ENCODE results near the gene RASL11A.
"Not testable (repeated sequence)": the region's sequence is repeated elsewhere in the genome, so short reads cannot be mapped to it uniquely, and the experiment has no call there.

Gene RASL11A

DNA sequence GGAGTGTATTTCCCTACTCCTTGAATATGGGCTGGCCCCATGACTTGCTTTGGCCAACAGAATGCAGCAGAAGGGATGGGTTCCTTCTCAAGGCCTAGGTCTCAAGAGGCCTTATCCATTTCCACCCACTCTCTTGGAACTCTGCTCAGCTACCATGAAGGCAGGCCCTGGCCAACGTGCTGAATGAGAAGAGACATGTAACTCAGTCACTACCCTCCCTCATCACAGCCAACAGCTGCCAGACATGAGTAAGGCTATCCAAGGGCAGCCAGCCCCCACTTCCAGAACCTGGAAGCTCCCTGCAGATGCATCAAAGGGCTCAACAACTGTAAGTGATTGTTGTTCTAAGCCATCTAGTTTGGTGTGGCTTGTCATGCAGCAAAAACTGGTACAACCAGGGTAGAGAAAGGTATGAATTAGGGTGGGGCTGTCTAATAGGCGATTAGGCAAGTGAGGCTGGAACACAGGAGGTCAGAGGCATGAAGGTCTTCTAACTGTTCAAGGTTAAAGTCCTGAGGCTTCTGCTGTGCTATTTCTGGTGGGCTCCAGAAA lies 1.4 kb upstream of the RASL11A start:
- DNase-seq = no peak

DNA sequence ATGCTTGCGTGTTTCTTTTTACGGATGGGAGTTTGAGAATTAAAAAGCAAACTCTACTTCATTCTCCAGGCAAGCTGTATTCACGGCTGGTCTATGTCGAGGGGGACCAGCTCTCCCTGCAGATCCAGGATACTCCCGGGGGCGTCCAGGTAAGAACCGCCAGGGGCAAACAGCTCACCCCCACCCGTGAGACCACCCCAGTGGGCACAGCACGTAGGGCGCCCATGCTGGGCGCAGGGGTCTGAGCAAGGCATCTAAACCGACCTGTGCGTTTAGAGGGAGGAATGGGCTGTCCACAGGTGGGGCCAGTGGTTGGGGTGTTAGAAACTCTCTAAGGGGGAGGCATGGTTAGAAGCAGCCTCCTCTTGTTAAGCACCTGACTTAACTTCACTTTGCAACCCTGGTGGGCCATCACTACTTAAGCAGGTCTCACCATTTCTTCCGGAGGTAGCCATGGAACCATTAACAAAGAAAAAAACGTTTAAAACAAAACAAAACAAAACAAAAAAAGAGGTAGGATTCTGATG lies 1.0 kb downstream of the RASL11A start:
- no peak for DNase-seq

DNA sequence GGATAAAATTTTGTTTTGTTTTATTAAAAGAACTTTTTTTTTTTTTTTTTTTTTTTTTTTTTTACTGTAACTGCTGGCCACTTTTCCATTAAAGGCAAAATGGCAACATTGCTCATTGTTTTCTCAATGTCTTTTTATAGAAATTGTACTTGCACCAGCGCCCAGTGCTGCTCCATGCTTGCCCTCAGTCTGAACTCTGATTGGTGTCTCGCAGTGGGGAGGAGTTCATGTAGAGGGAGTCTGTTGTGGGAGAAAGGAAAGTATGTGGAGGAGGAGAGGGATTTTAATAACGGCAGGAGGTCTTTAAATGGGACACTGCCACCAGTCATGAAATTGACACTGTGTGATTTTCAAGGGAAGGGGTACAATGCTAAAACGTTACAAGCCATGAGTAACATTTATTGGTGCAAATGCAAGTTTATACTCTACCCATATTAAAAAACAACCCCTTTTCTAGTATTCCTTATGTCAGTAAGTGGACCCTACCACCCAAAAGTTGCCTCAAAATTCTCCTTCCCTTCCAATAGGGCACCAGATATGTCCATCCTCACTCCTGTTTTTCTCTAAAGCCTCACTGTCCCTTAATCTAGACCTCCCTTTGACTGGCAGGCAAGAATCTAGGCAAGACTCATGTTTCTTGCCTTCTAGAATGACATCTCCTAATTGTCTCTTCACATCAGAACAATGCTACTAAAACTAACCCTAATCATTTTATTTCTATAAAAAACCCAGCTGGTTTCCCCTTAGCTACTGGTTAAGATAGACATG lies 3.2 kb downstream of the RASL11A start:
- no peak for DNase-seq

DNA sequence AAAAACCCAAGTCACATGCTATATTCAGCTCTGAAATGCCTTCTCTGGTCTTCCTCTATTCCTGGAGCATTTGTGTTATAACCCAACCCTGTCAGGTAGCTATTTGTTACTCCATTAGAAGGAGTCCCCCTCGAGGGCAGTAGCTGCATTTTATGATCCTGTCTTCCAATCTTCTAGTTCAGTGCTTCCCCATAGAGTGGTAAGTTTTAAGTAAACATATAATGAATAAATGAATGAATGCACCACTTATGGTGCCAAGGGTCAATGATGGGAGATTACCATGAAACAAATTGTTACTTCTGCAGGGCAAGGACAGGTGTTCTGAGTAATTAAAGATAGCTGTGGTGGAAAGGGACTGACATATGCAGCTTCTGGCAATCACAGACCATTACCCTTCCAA lies 4.0 kb downstream of the RASL11A start:
- DNase-seq = no peak

DNA sequence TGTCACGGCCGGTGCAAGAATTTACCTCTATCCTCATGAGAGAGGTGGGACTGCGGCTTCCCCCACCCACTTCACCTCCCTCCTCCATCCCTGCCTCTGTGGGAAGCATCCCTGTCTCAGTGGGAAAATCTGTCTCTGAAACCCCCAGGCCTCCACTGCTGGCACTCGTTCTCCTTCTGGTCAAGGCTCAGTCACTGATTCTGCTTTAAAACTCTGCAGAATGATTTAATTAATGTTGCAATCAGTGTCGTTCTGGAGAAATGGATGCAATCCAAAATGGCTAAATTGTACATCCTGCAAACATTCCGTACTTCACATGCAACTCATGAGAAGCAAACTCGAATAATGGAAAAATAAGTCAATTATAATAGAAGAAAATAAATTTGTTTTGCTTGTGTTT lies 5.6 kb downstream of the RASL11A start:
- DNase-seq = no peak

- no peak for DNase-seq
These were observed 8.9 kb downstream of the RASL11A start for GRCh38 chr13:27279506-27279905.

GRCh38 chr13:27280009-27280656 lies 9.5 kb downstream of the RASL11A start:
- DNase-seq = no peak

DNA sequence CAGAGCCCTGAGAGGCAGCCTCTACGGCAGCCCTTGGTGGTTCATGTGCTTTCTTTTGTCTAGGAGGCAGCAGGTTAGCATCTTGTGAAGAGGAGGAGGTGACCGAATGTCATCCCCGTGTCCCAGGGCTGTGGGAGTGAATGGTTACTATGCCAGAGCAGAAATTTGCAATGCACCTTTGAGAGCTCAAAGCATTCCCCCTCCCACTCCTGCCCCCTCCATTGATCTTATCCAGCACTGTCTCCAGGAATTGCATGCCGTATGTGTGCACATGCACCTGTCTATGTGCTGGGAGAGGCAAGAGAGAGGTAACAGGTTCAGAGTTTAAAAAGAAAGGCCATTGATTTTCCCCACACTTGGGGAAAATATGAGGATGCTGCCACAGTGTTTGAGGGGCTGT lies 10.2 kb downstream of the RASL11A start:
- no peak for DNase-seq

DNA sequence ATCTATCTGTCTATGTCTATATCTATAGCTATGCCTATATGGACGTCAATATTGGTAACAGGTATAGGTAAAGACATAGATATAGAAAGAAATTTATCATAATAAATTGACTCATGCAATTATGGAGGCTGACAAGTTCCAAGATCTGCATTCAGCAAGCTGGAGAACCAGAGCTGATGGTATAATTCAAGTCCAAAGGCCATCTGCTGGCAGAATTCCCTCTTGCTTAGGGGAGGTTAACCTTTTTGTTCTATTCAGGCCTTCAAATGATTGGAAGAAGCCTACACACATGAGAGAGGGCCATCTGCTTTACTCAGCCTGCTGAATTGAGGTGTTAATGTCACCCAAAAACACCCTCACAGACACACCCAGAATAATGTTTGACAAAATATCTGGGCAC lies 10.8 kb downstream of the RASL11A start:
- DNase-seq = no peak

GRCh38 chr13:27283906-27284493 lies 13.4 kb downstream of the RASL11A start:
- no peak for DNase-seq

DNA sequence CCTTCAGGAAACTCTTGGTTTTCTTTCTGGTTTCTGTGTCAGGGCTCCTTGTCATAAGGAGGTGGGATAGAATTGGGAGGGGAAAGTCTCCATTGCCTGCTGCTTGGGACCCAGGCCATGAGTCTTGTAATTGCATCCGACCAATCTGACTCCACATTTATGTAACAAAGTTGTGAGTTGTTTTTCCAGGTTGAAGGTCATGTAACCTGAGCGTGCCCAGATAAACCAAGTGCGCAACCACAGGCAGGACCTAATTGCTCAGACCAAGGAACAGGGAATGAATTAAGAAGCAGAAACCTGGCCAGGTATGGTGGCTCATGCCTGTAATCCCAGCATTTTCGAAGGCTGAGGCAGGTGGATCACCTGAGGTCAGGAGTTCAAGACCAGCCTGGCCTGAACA lies 17.8 kb downstream of the RASL11A start:
- no peak for DNase-seq

- no peak for DNase-seq
These were observed 18.5 kb downstream of the RASL11A start for GRCh38 chr13:27289011-27289665.

- DNase-seq = no peak
These were observed 20.1 kb downstream of the RASL11A start for GRCh38 chr13:27290715-27291114.

DNA sequence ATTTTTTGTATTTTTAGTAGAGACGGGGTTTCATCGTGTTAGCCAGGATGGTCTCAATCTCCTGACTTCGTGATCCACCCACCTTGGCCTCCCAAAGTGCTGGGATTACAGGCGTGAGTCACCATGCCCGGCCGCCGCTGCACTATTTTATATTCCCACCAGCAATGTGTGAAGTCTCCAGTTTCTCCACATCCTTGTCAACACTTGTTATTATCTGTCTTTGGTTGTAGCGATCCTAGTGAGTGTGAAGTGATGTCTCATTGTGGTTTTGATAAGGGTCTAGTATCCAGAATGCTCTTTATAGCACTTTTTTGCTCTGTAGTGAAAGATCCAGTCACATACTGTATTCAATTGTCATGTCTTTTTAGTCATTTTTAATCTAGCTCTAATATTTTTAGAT lies 21.3 kb downstream of the RASL11A start:
- not testable (repeated sequence) for DNase-seq

- DNase-seq = no peak
These were observed 22.6 kb downstream of the RASL11A start for GRCh38 chr13:27293076-27293691.

DNA sequence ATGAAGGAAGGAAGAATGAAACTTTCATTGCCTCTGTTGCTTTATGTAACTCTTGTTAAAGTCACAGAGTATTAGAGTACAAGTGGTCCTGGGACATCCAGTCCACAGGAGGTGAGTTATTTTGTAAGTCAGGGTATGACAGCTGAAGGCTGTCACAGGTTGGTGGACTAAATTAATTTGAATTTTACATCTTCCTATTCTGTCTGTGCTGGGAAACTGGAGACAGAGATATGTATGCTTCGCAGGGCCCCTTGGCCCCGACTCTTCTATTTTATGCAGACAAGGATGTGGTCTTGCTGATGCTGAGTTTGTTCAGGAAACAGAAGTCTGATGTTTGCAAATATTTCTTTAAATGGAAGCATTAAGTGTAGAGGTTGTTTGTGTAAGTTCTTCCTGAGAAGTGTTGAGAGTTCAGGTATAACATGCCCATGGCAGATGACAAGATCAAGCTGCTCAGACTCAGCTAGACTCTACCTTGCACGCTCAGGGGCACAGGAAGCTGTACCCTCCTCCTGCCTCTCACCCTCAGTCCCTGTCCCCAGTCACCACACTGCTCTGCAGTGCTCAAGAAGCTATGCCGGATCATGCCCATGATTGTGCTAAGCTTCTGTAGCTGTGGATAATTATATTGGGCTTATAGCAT lies 23.4 kb downstream of the RASL11A start:
- no peak for DNase-seq

DNA sequence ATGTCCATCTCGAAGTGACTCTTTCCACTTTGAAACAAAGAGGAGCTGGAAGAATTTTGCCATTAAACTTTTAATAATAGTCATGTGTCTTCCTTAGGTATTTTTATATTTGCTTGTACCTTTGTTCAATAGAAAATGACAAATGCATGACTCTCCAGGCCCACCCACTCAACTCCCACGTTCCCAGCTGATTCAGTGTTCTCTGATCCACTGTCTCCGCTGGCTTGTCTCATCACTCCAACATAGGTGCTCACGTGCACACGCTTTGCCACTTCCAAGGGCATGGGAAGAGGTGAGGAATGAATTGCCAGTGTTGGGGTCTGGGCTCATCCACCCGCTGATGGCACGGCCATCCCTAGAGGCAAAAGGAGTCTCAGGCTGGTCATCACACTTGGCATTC lies 24.5 kb downstream of the RASL11A start:
- no peak for DNase-seq

DNA sequence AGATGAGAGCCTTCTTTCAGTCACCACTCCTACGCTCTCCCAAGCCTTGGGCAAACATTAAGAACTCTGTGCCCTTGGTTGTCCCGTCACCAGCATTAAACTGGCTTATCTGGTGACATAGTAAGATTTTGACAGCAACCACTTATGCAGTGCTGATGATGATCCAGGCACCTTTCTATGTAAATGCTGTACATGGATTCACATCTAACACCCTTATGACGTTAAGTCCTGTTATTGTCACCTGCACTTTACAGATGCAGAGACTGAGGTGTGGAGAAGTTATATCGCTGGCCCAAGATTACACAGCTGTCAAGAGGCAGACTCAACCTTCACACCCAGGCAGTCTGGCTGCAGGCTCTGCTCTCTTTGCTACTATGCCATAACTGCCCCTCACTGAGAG lies 25.0 kb downstream of the RASL11A start:
- DNase-seq = no peak

DNA sequence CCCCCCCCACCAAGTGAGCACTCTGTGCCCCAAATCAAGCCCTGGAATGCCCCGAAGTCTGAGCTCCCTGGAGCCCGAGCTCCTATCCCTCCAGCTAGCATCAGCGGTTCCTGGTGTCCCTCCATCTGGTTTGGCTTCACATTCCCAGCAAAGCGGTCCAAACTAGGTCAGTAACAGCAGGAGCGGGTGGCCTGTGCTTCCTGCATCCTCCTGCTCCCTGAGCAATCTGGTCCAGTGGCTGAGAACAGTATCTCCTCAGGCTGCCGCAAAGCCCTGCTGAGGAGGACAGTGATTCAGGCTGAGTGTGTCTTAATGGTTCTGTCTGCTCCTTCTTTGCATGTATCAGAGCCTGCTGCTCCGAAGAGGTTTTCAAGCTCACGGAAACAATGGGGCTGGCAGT lies 25.9 kb downstream of the RASL11A start:
- DNase-seq = no peak

- DNase-seq = no peak
These were observed 28.2 kb downstream of the RASL11A start for GRCh38 chr13:27298849-27299248.

DNA sequence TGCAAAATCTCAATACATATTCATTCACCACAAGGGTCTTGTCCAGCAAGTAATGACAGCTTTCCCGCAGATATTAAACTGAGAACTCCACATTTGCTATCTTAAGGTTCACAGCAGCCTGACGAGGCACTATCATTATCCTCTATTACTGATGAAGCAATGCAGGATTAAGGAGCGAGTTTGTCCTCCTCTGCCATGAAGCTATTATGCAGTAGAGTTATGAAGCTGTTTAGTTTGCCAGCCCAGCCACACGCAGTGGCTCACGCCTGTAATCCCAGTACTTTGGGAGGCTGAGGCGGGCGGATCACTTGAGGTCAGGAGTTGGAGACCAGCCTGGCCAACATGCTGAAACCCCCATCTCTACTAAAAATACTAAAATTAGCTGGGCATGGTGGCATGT lies 29.8 kb downstream of the RASL11A start:
- not testable (repeated sequence) for DNase-seq

DNA sequence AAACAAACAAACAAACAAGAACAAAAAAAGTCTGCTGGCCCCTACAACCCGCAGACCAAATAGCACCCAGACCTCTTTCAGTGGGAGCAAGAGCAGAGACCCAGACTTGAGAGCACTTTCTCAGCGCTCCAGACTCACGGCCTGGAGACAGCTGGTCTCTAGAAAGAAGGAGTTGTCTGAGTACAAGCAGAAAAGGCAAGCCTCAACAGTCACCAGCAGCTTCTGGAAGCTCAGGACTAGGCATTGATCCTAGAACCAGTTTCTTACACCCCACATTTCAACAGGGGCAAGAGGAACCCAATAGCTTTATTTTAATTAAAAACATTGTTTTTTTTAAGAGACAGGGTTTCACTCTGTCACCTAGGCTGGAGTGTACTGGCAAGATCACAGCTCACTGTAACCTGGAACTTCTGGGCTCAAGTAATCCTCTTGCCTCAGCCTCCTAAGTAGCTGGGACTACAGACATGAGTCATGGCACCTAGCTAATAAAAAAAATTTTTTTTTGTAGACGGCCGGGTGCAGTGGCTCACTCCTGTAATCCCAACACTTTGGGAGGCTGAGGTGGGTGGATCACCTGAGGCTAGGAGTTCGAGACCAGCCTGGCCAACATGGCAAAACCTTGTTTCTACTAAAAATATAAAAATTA lies 30.4 kb downstream of the RASL11A start:
- DNase-seq = no peak

All from left hindlimb (tissue), 1 donor.